RWPE1 (cell line): ENCODE measurements around the gene SLC35F3.

Experiments
- CTCF ChIA-PET: fragments of 350-600 bp; sonication (Branson Sonifier 250); formaldehyde crosslinking; extraction: SDS; loops from one replicate; lab custom pipeline; 2021; lab: Yijun Ruan, JAX
- POLR2A ChIA-PET: fragments of 400-600 bp; formaldehyde crosslinking; extraction: SDS; loops from one replicate; lab custom pipeline; 2020; ENCODE audit warnings: antibody characterized with exemption; ENCODE audit not compliant: low non-redundant PET; lab: Yijun Ruan, JAX
- DNase-seq: peaks from one replicate; pipeline ENCODE4 v3.0.0; 2012; ENCODE audit warnings: low spot score
- H3K27ac ChIP-seq: fragments of 450-650 bp; 2 replicates; pipeline ENCODE4 v1.5.1; 2017
- TF ChIP-seq, protein P1 (sequence below): fragments of 450-650 bp; conservative IDR thresholded peaks from 2 replicates; pipeline ENCODE4 v1.5.1; 2017; ENCODE audit warnings: low read depth, mild to moderate bottlenecking

Gene SLC35F3

GRCh38 chr1:234090212-234091064 is 186.0 kb downstream of the SLC35F3 start:
- POLR2A ChIA-PET, result no interaction called here
- DNase-seq, result no peak
- TF ChIP-seq, protein P1, sequence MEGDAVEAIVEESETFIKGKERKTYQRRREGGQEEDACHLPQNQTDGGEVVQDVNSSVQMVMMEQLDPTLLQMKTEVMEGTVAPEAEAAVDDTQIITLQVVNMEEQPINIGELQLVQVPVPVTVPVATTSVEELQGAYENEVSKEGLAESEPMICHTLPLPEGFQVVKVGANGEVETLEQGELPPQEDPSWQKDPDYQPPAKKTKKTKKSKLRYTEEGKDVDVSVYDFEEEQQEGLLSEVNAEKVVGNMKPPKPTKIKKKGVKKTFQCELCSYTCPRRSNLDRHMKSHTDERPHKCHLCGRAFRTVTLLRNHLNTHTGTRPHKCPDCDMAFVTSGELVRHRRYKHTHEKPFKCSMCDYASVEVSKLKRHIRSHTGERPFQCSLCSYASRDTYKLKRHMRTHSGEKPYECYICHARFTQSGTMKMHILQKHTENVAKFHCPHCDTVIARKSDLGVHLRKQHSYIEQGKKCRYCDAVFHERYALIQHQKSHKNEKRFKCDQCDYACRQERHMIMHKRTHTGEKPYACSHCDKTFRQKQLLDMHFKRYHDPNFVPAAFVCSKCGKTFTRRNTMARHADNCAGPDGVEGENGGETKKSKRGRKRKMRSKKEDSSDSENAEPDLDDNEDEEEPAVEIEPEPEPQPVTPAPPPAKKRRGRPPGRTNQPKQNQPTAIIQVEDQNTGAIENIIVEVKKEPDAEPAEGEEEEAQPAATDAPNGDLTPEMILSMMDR, result no peak
- no peak overlapping the region for H3K27ac ChIP-seq
- CTCF ChIA-PET, result interaction anchor here (0.6 kb wide), 2 partner anchors 14 to 765 kb away, joined by 3 to 4 read pairs; no protein-coding TSS in a partner anchor

DNA sequence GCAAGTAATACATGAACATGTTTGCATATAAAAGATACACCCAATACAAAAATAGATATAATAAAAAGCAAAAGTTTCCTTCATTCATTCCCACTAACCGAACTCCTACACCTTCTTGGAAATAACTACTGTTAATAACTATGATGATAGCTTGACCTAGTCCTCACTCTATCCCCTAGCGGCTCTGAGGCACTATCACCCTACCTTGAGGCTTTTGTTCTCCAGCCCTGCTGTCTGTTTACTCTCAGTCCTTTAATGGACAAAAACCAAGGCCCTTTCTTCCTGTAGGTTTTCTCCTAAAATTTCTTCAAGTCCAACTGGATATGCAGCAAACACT is 186.6 kb downstream of the SLC35F3 start:
- TF ChIP-seq, protein P1, result no peak
- POLR2A ChIA-PET, result no interaction called here
- no peak for DNase-seq
- no peak overlapping the region for H3K27ac ChIP-seq
- CTCF ChIA-PET, result interaction anchor here (0.6 kb wide), 2 partner anchors 15 to 766 kb away, joined by 3 to 4 read pairs; no protein-coding TSS in a partner anchor

DNA sequence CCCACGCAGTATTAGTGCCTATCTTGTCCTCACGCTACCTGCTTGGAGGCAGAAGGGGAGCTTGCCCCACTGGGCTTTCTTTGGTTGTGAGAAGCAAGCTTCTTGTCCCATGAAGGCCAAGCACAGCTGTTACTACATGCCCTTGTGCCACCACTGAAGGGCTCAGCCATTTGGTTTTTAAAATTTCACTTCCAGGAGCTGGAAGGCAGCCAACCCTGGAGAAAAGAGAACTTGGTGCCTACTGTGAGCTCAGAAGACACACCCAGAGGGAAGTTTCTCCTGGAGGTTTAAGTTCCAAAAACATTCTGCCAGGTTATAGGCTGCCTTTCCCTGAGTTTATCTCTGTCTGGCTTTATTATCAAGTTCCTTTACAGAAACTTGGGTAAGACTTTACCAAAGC is 187.4 kb downstream of the SLC35F3 start:
- H3K27ac ChIP-seq, result no peak overlapping the region
- TF ChIP-seq, protein P1, result no peak
- ChIA-PET CTCF (no interaction called here), POLR2A (no interaction called here)
- DNase-seq, result no peak

GRCh38 chr1:234093107-234093506 is 188.6 kb downstream of the SLC35F3 start:
- TF ChIP-seq, protein P1, result no peak
- POLR2A ChIA-PET, result no interaction called here

GRCh38 chr1:234093741-234094140 is 189.3 kb downstream of the SLC35F3 start:
- DNase-seq, result no peak
- TF ChIP-seq, protein P1, result no peak
- CTCF ChIA-PET, result no interaction called here
- H3K27ac ChIP-seq, result no peak overlapping the region
- POLR2A ChIA-PET, result no interaction called here

More at GRCh38 chr1:234093107-234093506, 188.6 kb downstream of the SLC35F3 start:
- no peak overlapping the region for H3K27ac ChIP-seq
- DNase-seq, result no peak
- CTCF ChIA-PET, result no interaction called here

DNA sequence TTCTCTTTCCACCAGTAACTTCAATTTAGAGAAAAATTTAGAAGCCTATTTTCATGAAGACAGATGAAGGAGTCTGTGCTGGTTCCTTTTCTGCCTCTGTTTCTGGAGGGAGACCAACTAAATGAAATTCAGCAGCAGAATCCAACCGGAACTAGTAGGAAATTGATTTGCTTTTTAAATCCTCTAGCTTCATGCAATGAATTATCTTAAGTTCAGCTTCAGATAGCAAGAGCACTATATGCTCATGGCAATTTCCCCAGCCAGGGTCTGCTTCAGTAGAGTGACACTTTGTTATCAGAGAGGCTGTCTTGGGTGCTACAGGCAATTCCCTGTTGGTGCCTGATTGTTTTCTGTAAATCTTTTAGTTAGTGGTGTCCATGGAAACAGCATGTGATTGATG is 189.7 kb downstream of the SLC35F3 start:
- H3K27ac ChIP-seq, result no peak overlapping the region
- CTCF ChIA-PET, result no interaction called here
- TF ChIP-seq, protein P1, result no peak
- POLR2A ChIA-PET, result no interaction called here
- no peak for DNase-seq
